Measurements from ENCODE around the gene PNKD.
A peak's percentile ranks its signal among the peaks of the same experiment; 100 is the strongest.

PNKD gene

GRCh38 chr2:218291318-218292047, 21.2 kb downstream of the PNKD start:
- Histone ChIP-seq H3K9me3 (no peaks in the 10 kb centered on the region), H3K27me3 (no peaks in the 10 kb centered on the region), H3K4me1 (peaks cover 0 to 82% (median 68%) of the 10 kb centered on the region in 4 donors), H3K27ac (peak overlapping the region; percentile 99), H3K4me3 (peak overlapping the region; percentile 89 to 96), H3K36me3 (no peaks in the 10 kb centered on the region)
- TF ChIP-seq CTCF (IDR thresholded peaks at IDR 0.05), result no peak
- intact Hi-C loops (cut with DNase I; ENCODE audit: low total_unique reads), result no loop called here
- peak in 1 of 2 donors; percentile 56 for DNase-seq

- no peaks in the 10 kb centered on the region for H3K36me3 ChIP-seq
- peak within 1 kb of the TSS; percentile 99 for H3K27ac ChIP-seq
- intact Hi-C loops (cut with DNase I; ENCODE audit: low total_unique reads), result no loop called here
- peak within 1 kb of the TSS; percentile 89 to 96 for H3K4me3 ChIP-seq
- no peaks in the 10 kb centered on the region for H3K9me3 ChIP-seq
- no peaks in the 10 kb centered on the region for H3K27me3 ChIP-seq
- peak; percentile 81 to 95 for TF ChIP-seq CTCF (IDR thresholded peaks at IDR 0.05)
- peak; percentile 84 to 91 for DNase-seq
- H3K4me1 ChIP-seq, result peaks cover 0 to 88% (median 68%) of the 10 kb centered on the region in 4 donors
Observed at GRCh38 chr2:218292048-218293014, 22.0 kb downstream of the PNKD start, which contains the start of gene TMBIM1. TSS of gene TMBIM1 (minus strand) at chr2:218292503. CDS start at chr2:218282141, 10,362 bp downstream.

DNA sequence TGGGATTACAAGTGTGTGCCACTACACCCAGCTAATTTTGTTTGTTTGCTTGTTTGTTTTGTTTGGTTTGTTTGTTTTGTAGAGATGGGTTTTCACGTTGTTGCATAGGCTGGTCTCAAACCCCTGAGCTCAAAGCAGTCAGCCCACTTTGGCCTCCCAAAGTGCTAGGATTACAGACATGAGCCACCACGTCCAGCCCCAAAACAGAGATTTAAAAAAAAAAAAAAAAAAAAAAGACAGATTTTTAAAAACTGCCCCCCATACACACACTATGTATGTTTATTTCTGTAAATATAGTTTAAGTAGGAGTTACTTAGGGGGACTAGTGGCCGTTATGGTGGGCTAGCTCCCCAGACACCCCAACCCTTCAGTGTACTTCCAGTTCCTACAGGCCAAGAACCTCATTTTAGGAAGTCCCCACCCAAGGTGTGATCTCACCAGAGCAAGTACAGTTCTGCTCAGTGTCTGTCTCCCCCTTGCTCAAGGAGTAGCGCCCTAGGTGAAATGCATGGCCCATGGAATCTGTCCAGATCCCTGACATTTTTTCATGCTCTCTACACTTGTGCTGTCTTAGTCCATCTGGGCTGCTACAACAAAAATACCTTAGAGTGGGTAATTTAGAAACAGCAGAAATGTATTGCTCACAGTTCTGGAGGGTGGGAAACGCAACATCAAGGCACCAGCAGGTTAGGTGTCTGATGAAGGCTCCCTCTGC, 23.6 kb downstream of the PNKD start:
- Histone ChIP-seq H3K36me3 (no peaks in the 10 kb centered on the region), H3K4me1 (peaks cover 0 to 86% (median 62%) of the 10 kb centered on the region in 4 donors), H3K9me3 (no peaks in the 10 kb centered on the region), H3K27ac (peak overlapping the region; percentile 67 to 99), H3K27me3 (no peaks in the 10 kb centered on the region), H3K4me3 (no peak overlapping the region)
- no peak for TF ChIP-seq CTCF (IDR thresholded peaks at IDR 0.05)
- intact Hi-C loops (cut with DNase I; ENCODE audit: low total_unique reads), result no loop called here
- no peak for DNase-seq

- no peak for DNase-seq
- intact Hi-C loops (cut with DNase I; ENCODE audit: low total_unique reads), result no loop called here
Observed at GRCh38 chr2:218294430-218295022, 24.2 kb downstream of the PNKD start.

More at GRCh38 chr2:218294430-218295022, 24.2 kb downstream of the PNKD start:
- TF ChIP-seq CTCF (IDR thresholded peaks at IDR 0.05), result no peak
- H3K27me3 ChIP-seq, result no peaks in the 10 kb centered on the region
- H3K36me3 ChIP-seq, result no peaks in the 10 kb centered on the region
- H3K27ac ChIP-seq, result peak overlapping the region; percentile 67 to 99
- H3K9me3 ChIP-seq, result no peaks in the 10 kb centered on the region
- peaks cover 0 to 79% (median 56%) of the 10 kb centered on the region in 4 donors for H3K4me1 ChIP-seq
- H3K4me3 ChIP-seq, result no peak overlapping the region

Data from tibial artery (tissue), 4 donors.